Measurements from ENCODE around the gene SCYL1.
"Not testable (repeated sequence)": the region's sequence is repeated elsewhere in the genome, so short reads cannot be mapped to it uniquely, and the experiment has no call there.

GRCh38 chr11:65523631-65523968 lies 1.3 kb upstream of the SCYL1 start:
- not testable (repeated sequence) for TF ChIP-seq CTCF, POLR2A (IDR thresholded peaks at IDR 0.05)
